Stimulated activated CD4-positive, alpha-beta T cell treated with anti-CD3 and anti-CD28 coated beads, Interleukin-12 subunit alpha, Interleukin-12 subunit beta, amount 100 ng/mL, for 48 hours (primary cell): ENCODE measurements around the gene BCL2.

Experiments
- DNase-seq, 3 donors: peaks; one replicate each; pipeline ENCODE4 v3.0.0-alpha.2; 2020; ENCODE audit warnings: low read depth in 2 of 3, low spot score in 1 of 3

Gene BCL2

GRCh38 chr18:63288311-63288710 lies 31.3 kb downstream of the BCL2 start:
- DNase-seq = no peak

- no peak for DNase-seq
Observed at GRCh38 chr18:63287691-63288220, 31.8 kb downstream of the BCL2 start.

DNA sequence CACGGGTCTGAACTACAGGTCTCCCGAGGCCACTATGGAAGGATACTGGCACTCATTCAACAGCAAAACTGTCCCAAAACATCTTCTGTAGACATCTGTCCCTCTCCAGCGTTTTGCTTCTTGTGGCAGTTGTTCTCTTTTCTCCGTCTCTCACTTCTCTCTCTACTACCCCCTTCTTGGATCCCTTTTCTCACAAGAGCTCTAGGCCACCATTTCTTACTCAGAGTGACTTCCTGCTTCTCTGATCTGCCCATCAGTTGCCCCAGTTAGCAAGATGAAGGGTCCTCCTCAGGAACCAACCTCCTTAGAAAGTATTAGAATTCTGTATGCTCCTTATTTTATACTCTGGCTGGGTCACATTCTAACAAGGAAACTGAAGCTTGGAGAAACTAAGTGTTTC lies 32.6 kb downstream of the BCL2 start:
- DNase-seq = no peak

GRCh38 chr18:63284827-63285733 lies 34.5 kb downstream of the BCL2 start:
- no peak for DNase-seq

- DNase-seq = no peak
Observed at GRCh38 chr18:63284173-63284799, 35.3 kb downstream of the BCL2 start.

DNA sequence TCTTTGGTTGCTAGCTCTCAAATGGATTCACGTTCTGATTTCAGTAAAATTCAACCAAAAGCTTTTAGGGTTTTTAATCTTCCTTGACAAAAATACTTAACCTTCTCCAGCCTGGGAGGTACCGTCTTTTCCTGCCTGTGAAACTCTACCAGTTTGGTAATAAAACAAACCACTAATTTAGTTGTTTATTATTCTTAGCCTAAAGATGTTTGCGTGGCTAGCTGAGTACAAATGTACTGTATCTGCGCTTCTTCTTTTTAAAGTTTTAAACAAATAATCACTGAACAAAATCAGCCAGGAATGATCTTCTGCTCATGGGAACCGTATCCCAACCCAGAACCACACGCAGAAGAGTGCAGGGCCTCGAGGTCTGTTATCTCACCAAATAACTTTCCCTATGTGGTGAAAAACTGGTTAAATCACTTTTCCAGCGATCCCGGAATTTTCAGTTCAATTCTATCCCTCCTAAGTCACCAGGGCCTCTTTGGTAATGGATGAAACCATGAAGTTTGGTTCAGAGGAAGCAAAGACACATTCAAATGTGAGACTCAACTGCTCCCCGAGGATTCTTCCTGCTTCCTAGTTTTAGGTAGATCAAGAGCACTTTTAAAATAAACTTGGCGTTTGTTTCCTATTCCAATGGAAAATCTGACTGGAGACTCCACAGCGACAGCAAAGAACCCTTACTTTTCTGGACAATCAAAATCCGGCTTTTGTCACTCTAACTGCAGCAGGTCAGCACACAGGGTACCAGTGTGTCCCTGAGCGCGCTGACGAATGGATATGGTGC lies 36.1 kb downstream of the BCL2 start:
- DNase-seq = no peak

GRCh38 chr18:63282793-63283192 lies 36.8 kb downstream of the BCL2 start:
- no peak for DNase-seq

DNA sequence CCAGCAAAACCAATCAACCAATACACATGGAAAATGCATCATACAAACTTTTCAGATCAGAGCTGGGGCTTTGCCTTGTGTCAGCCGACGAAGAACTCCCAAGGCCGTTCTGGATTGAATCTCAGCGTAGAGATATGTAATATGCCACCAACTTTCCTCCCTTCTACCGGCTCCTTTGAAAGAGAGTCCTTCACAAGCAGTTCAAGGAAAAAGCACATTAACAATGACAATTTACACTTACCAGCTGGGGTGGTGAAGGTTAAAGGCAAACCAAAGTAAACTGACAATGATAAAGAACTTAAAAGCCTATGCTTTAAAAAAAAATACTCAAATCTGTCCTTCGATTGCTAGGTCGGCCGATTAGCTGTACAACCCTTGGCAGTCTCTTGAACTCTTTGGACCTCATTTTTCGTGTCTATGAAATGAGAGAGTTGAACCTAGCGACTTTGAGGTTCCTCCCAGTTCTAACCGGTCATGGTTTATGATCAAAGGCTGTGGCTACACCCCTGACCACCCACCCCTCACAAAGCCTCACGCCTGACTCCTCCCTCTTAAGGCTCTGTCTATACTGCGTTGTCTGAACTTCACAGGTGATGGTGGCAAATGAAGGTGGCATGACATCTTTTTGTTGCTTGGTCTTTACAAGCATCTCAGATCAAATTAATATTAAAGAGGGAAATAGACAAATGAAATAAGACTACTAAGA lies 46.2 kb downstream of the BCL2 start:
- no peak for DNase-seq

DNA sequence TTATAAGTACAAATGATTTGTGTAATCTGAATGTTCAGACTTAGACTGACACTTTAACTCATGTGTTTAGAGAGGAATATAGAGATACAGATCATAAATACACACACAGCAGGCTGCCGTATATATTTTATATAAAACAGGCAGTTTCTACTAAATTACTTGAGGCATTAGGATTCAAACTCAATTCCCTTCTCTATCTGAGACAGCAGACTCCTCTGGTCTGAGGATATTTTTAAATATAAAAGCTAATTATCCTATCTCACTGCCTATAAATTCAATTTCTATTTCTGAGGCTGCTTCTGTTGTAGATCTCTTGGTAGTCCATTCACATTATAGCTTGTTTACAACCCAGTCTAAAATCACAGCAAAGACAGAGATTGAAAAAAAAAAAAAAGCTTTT lies 46.9 kb downstream of the BCL2 start:
- DNase-seq = no peak

- no peak for DNase-seq
Observed at GRCh38 chr18:63271881-63272299, 47.7 kb downstream of the BCL2 start.

GRCh38 chr18:63271148-63271547 lies 48.4 kb downstream of the BCL2 start:
- DNase-seq = no peak

DNA sequence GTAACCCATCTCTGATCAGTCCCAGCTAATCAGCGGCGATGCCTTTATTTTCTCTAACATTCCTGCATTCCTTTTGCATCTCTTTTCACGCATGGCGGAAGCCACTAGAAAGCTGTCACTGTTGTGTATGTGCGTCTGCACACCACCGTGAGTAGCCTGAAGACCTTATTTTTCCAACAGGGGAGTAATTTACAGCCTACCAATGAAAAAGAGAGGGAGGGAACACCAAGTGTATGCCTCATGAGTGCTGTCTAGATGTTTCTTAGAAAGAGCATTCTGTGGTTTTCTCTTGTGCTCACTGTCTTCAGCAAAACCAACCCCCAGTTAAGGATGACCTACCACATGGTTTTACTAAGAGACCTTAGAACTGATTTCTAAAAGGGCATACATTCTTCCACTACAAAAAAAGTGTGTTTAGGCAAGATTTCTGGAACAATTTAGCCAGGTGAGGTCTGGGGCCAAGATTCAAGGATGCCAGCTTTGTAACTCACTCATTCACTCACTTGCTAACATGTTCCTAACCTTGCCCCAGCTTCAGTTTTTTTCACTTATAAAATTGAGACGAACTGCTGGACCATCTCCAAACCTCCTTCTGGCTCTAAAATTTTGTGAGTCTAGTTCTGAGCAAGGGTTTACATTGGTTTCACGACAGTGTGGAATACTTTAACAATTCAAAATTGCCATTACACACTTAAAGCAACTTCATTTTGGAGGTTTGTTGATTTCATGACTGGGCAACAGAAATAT lies 51.4 kb downstream of the BCL2 start:
- DNase-seq = no peak

- DNase-seq = no peak
Observed at GRCh38 chr18:63266888-63267790, 52.4 kb downstream of the BCL2 start.

- DNase-seq = no peak
Observed at GRCh38 chr18:63265326-63265725, 54.2 kb downstream of the BCL2 start.

- DNase-seq = no peak
Observed at GRCh38 chr18:63264871-63265270, 54.7 kb downstream of the BCL2 start.

DNA sequence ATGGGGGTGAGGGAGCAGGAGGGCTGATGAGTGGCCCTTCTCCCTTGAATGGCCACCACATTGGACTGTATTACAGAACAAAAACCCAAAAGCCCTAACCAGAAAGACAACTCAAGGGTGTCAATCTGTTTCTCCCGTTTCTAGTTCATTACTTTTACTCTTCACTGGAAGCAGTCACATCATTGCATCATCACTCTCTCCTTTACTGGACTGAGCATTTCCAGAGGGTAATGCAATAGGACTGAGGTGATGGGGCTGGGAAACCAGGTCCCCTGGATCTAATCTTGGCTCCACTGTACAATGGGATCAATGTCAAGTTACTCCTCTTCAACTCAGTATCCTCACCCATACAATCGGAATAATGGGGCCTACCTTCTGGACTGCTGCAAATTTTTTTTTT lies 56.1 kb downstream of the BCL2 start:
- no peak for DNase-seq

DNA sequence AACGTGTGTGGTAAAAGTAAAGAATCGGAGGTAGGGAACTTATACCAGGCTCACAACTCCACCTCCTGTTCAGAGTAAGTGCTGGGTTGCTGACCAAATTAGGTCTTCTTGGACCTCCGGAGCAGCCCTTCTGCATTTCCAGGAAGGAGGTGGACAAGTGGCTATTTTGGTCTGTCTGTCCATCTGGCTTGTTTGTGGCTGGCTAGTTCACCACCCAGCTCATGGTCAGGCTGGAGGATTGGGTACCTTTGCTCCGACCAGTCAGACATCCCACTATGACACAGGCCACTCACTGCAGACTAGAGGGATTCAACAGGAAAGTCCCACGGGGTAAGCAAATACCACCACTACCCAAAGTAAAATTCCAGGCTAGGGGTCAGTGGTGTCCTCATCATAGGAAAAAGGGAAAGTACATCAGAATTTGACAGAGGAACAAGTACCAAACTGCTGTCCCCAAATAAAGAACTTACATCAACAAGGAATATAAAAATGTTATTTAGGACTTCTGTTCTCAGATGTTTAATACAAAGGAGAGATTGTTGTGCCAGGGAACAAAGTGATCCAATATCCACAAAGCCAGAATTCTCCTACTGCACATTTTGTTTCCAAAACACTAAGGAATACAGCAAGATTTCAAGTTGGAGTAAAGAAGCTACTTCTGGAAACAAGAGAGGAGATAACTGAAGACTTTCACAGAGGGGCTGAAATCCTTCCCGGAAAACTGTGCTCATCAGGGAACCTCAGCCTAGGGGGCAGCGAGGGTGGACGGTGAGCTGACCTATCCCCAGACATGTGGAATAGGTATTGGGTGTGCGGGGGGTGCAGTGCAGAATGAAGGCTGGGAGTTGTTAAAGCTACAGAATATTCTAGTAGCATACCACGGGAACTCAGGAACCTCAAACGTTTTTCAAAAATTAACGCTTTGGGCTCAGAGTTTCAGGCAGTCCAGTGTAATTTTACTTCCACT lies 56.9 kb downstream of the BCL2 start:
- no peak for DNase-seq

GRCh38 chr18:63261029-63261428 lies 58.5 kb downstream of the BCL2 start:
- no peak for DNase-seq
